Mesendoderm (in vitro differentiated cells): ENCODE measurements around the gene CROCC2.

ENCODE experiments used
- DNase-seq: peaks from one replicate; pipeline ENCODE4 v3.0.0; 2013
- H2AK5ac ChIP-seq: 2 replicates; pipeline ENCODE4 v1.6.1; 2013; ENCODE audit warnings: low read length, inconsistent platforms
- H2BK120ac ChIP-seq: 2 replicates; pipeline ENCODE4 v1.6.1; 2013; ENCODE audit warnings: low read depth, mild to moderate bottlenecking, low read length, moderate library complexity, mixed read lengths
- H2BK15ac ChIP-seq: replicated peaks from 2 replicates; pipeline ENCODE4 v1.6.1; 2013; ENCODE audit warnings: low read depth, mild to moderate bottlenecking, moderate library complexity
- H2BK5ac ChIP-seq: 2 replicates; pipeline ENCODE4 v1.6.1; 2013; ENCODE audit warnings: low read length, inconsistent platforms
- H3K18ac ChIP-seq: 2 replicates; pipeline ENCODE4 v1.6.1; 2013; ENCODE audit warnings: mild to moderate bottlenecking, low read length, mixed read lengths
- H3K23ac ChIP-seq: one replicate; pipeline ENCODE4 v1.6.1; 2013; ENCODE audit warnings: low read length
- H3K27ac ChIP-seq: 2 replicates; pipeline ENCODE4 v1.5.1; 2013; ENCODE audit warnings: low read depth, mild to moderate bottlenecking, inconsistent platforms, low read length, moderate library complexity
- H3K27me3 ChIP-seq: 2 replicates; pipeline ENCODE4 v1.6.1; 2013; ENCODE audit warnings: low read length, control low read depth, mild to moderate bottlenecking, inconsistent platforms; ENCODE audit not compliant: insufficient read depth, poor library complexity
- H3K36me3 ChIP-seq: 2 replicates; pipeline ENCODE4 v1.6.1; 2013; ENCODE audit warnings: low read length, inconsistent platforms; ENCODE audit not compliant: control insufficient read depth, insufficient read depth
- H3K4ac ChIP-seq: one replicate; pipeline ENCODE4 v1.6.1; 2013; ENCODE audit warnings: low read depth, mild to moderate bottlenecking, low read length, moderate library complexity
- H3K4me1 ChIP-seq: 2 replicates; pipeline ENCODE4 v1.6.1; 2013; ENCODE audit warnings: low read depth, low read length, inconsistent platforms; ENCODE audit not compliant: control insufficient read depth
- H3K4me2 ChIP-seq: 2 replicates; pipeline ENCODE4 v1.6.1; 2013; ENCODE audit warnings: low read length
- H3K4me3 ChIP-seq: 2 replicates; pipeline ENCODE4 v1.5.1; 2013; ENCODE audit warnings: mild to moderate bottlenecking, low read length
- H3K56ac ChIP-seq: one replicate; pipeline ENCODE4 v1.6.1; 2013; ENCODE audit warnings: low read length
- H3K79me1 ChIP-seq: 2 replicates; pipeline ENCODE4 v1.6.1; 2013; ENCODE audit warnings: low read length, inconsistent platforms
- H3K79me2 ChIP-seq: 2 replicates; pipeline ENCODE4 v1.6.1; 2013; ENCODE audit warnings: mild to moderate bottlenecking, low read length; ENCODE audit not compliant: control insufficient read depth, insufficient read depth
- H3K9ac ChIP-seq: 2 replicates; pipeline ENCODE4 v1.6.1; 2013; ENCODE audit warnings: low read length, inconsistent platforms
- H4K5ac ChIP-seq: one replicate; pipeline ENCODE4 v1.6.1; 2013; ENCODE audit warnings: low read length
- H4K8ac ChIP-seq: one replicate; pipeline ENCODE4 v1.6.1; 2013; ENCODE audit warnings: low read depth, mild to moderate bottlenecking, control low read depth, low read length, moderate library complexity
- WGBS: extraction: QIAGEN DNeasy Blood & Tissue Kit; methylation state at CpG from one replicate; pipeline ENCODE4 v1.1.7; 2013; ENCODE audit warnings: low lambda C conversion rate, missing lambda C conversion rate; ENCODE audit not compliant: insufficient coverage; ENCODE audit errors: extremely low coverage; 5-methylcytosine and 5-hydroxymethylcytosine counted together

Gene CROCC2

DNA sequence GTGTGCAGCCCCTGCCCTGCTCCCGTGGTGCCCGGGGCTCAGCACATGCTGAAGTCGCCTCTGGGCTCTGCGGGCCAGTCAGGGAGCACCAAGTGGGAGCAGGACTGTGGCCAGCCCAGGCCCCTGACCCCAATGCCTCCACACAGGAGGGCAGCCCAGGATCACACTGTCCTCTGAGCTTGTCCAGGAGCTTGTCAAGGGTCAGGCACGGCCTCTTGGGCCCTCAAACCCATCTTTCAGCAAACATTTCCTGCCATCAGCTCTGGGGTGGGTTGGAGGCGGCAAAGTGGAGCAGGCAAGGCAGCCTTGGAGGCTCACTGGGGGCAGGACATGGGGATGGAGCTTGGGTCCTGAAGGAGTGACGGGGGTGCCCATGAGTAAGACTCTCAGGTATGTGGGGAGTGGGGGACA lies 102.6 kb downstream of the CROCC2 start:
- no peak overlapping the region for H4K8ac ChIP-seq
- H3K9ac ChIP-seq = no peak overlapping the region
- no peak overlapping the region for H2BK120ac ChIP-seq
- H2AK5ac ChIP-seq = no peak overlapping the region
- no peak overlapping the region for H3K4me3 ChIP-seq
- H3K27me3 ChIP-seq = no peaks in the 10 kb centered on the region
- no peaks in the 10 kb centered on the region for H3K36me3 ChIP-seq
- H3K27ac ChIP-seq = no peak overlapping the region
- H3K23ac ChIP-seq = no peak overlapping the region
- no peak overlapping the region for H3K4me2 ChIP-seq
- no peaks in the 10 kb centered on the region for H3K79me1 ChIP-seq
- no peak for DNase-seq
- no peak overlapping the region for H3K4ac ChIP-seq
- no peaks in the 10 kb centered on the region for H3K79me2 ChIP-seq
- no peak overlapping the region for H2BK15ac ChIP-seq
- H3K4me1 ChIP-seq = peaks cover 8% of the 10 kb centered on the region
- H3K56ac ChIP-seq = no peak overlapping the region
- no CpG with 5 or more reads among the region's 7 CpGs for WGBS
- no peak overlapping the region for H2BK5ac ChIP-seq
- no peak overlapping the region for H4K5ac ChIP-seq
- no peak overlapping the region for H3K18ac ChIP-seq

DNA sequence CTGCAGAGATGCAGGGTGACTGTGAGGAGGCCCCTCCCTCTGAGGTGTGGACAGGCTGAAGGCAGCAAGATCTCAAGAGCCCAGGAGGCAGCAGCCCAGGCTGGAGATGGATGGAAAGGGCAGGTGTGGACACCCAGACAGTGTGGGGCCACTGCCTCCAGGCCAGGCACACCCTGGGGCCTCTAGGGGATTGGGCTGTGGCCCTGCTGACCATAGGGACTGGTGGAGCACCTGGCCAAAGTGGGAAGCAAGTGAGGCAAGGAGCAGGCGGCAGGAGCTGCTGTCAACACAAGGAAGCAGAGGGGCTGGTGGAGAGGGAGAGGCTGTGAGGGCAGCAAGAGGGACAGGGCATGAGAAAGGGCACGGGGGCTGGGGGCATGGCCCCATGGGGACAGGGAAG lies 103.1 kb downstream of the CROCC2 start:
- no CpG with 5 or more reads among the region's 2 CpGs for WGBS
- Histone ChIP-seq H3K27ac (no peak overlapping the region), H3K23ac (no peak overlapping the region)

DNA sequence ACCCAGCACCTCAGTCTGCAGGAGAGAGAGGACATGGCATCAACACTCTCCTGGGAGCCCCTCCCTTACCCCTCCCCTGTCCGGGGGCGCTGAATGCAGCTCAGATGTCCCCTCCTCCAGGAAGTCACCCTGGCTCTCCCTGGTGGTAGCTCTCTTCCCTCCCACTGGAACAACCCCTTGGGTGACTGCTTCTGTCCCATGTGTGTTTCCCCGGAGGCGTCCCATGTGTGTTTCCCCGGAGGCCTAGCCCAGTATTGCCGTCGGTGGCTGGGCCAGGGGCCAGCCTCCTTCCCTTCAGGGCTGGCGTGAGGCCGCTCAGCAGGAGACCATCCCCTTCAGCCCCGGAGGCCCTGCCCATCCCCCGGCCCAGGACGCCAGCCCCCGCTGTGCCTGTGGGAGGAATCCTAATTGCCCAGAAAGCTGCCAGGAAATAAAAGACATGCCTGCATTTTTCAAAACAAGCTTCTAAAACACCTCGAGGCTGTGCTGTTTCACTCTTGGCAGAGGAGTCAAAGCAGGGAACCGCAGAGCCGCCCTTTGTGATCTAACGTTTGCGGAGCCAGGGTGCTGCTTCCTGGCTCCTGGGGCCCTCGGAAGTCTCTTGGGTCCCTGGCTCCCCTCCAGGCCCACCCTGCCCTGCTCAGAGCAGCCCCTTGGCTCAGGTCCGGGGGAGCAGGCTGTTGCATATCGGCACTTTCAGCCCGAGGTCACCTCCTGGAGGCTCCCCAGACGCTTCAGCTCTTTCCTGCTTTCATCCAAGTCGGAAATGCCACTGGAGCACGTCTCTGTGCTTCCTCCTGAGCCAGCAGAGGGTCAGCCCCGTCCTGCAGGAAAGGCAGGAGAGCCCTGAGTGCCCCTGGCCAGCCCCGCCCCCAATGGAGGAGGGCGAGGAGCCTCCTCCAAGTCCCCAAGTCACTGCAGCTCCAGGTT lies 103.7 kb downstream of the CROCC2 start:
- DNase-seq = peak; percentile 92
- Histone ChIP-seq H4K5ac (peak overlapping the region; percentile 42), H3K4me3 (no peak overlapping the region), H3K4me2 (peak overlapping the region; percentile 23), H3K18ac (peak overlapping the region; percentile 78), H3K9ac (peak overlapping the region; percentile 55), H3K36me3 (no peaks in the 10 kb centered on the region), H2BK120ac (peak overlapping the region; percentile 32), H3K79me1 (no peaks in the 10 kb centered on the region), H4K8ac (no peak overlapping the region), H2AK5ac (no peak overlapping the region), H3K4ac (peak overlapping the region; percentile 82), H3K4me1 (peaks cover 8% of the 10 kb centered on the region), H3K56ac (peak overlapping the region; percentile 86), H3K27me3 (no peaks in the 10 kb centered on the region), H3K23ac (peak overlapping the region; percentile 83), H2BK5ac (peak overlapping the region; percentile 90), H3K79me2 (no peaks in the 10 kb centered on the region), H2BK15ac (no peak overlapping the region), H3K27ac (peak overlapping the region; percentile 97)
- no CpG with 5 or more reads among the region's 28 CpGs for WGBS

More for the DNA sequence above, 103.1 kb downstream of the CROCC2 start:
- no peak overlapping the region for H2BK120ac ChIP-seq
- peak overlapping the region; percentile 2 for H3K18ac ChIP-seq
- H4K5ac ChIP-seq = no peak overlapping the region
- no peak overlapping the region for H2BK15ac ChIP-seq
- H2BK5ac ChIP-seq = no peak overlapping the region
- peaks cover 8% of the 10 kb centered on the region for H3K4me1 ChIP-seq
- no peaks in the 10 kb centered on the region for H3K79me2 ChIP-seq
- H3K9ac ChIP-seq = peak overlapping the region; percentile 14
- no peaks in the 10 kb centered on the region for H3K27me3 ChIP-seq
- H3K4ac ChIP-seq = peak overlapping the region; percentile 1
- DNase-seq = no peak
- no peak overlapping the region for H4K8ac ChIP-seq
- H3K36me3 ChIP-seq = no peaks in the 10 kb centered on the region
- H3K4me2 ChIP-seq = no peak overlapping the region
- peak overlapping the region; percentile 5 for H2AK5ac ChIP-seq
- H3K4me3 ChIP-seq = no peak overlapping the region
- H3K56ac ChIP-seq = peak overlapping the region; percentile 71
- no peaks in the 10 kb centered on the region for H3K79me1 ChIP-seq

DNA sequence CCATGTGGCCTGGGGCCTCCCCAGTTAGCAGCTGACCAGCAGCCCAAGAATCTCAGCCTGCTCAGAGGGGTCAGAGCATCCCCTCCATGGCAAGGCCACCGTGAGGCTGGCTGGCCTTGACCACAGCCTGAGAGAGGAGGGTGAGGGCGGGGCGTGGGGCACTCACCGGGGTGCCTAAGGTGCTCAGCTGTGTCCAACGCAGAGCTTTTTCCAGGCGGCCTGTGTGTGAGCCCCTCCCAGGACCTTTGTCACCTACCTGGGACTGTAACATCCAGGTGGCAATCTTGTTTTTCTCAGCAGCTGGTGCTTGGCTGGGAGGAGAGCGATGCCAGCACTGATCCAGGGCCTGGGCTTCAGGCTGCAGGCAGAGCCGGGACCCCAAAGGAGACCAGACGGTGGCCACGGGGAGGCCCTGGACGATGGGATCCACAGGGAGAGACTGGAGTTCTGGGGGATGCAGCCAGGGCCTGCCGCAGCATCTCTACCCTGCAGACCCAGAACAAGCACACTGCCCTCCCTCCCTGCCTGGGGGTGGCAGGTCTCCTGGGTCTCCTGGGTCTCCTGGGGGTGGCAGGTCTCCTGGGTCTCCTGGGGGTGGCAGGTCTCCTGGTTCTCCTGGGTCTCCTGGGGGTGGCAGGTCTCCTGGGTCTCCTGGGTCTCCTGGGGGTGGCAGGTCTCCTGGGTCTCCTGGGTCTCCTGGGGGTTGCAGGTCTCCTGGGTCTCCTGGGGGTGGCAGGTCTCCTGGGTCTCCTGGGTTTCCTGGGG lies 104.6 kb downstream of the CROCC2 start:
- Histone ChIP-seq H2BK120ac (no peak overlapping the region), H2BK5ac (peak overlapping the region; percentile 90), H2AK5ac (no peak overlapping the region), H3K18ac (peak overlapping the region; percentile 78), H2BK15ac (no peak overlapping the region), H3K9ac (peak overlapping the region; percentile 55), H3K36me3 (no peaks in the 10 kb centered on the region), H3K79me1 (no peaks in the 10 kb centered on the region), H4K5ac (no peak overlapping the region), H3K4ac (peak overlapping the region; percentile 82), H3K4me2 (no peak overlapping the region), H3K79me2 (no peaks in the 10 kb centered on the region), H3K27ac (peak overlapping the region; percentile 97), H3K56ac (peak overlapping the region; percentile 86), H3K4me1 (peaks cover 8% of the 10 kb centered on the region), H3K4me3 (no peak overlapping the region), H3K27me3 (no peaks in the 10 kb centered on the region), H3K23ac (peak overlapping the region; percentile 90), H4K8ac (no peak overlapping the region)
- DNase-seq = no peak
- WGBS = no CpG with 5 or more reads among the region's 12 CpGs

DNA sequence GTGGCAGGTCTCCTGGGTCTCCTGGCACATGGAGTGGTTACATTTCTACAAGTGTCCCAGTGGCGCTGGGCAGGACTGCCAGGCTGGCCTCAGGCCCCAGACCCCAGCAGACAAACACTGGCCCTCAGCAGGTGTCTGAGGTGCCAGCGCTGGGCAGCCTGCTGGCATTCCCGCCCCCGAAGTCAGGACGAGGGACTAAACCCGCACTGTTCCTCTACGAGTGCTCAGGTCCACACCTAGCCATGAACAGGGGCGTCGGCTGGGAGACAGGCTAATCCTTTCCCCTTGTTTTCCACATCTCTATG lies 105.1 kb downstream of the CROCC2 start:
- Histone ChIP-seq H3K18ac (no peak overlapping the region), H2AK5ac (no peak overlapping the region), H3K4me1 (peaks cover 8% of the 10 kb centered on the region), H2BK15ac (no peak overlapping the region), H3K36me3 (no peaks in the 10 kb centered on the region), H4K8ac (no peak overlapping the region), H3K23ac (no peak overlapping the region), H3K4ac (peak overlapping the region; percentile 24), H3K4me3 (no peak overlapping the region), H3K9ac (no peak overlapping the region), H3K27me3 (no peaks in the 10 kb centered on the region), H3K4me2 (no peak overlapping the region), H2BK5ac (peak overlapping the region; percentile 37), H2BK120ac (no peak overlapping the region), H3K56ac (peak overlapping the region; percentile 86), H3K79me1 (no peaks in the 10 kb centered on the region), H3K79me2 (no peaks in the 10 kb centered on the region), H3K27ac (no peak overlapping the region), H4K5ac (no peak overlapping the region)
- WGBS = no CpG with 5 or more reads among the region's 9 CpGs
- no peak for DNase-seq
